Upper lobe of left lung (tissue), 6 donors: Measurements from ENCODE around the gene ADCY3. TPM values are rescaled to one million over a fixed set of nuclear protein-coding genes. Genes with fewer than 3 reads are reported as not detected.

Source experiments
- ATAC-seq, 2 donors: fragments of 200-7000 bp; cut with Tn5 transposase; one replicate each; pipeline ENCODE4 v1.9.1; 2022; ENCODE audit warnings: mild to moderate bottlenecking in 2 of 2, moderate library complexity in 2 of 2; ENCODE audit not compliant: low FRiP score in 2 of 2
- DNase-seq, 2 donors: peaks; one replicate each; pipeline ENCODE4 v3.0.0-alpha.2; 2019 to 2020
- H3K27ac ChIP-seq, 4 donors: fragments of 200-600 bp; sonication (generic); one replicate each; pipeline ENCODE4 v1.5.1; 2016 to 2019
- H3K27me3 ChIP-seq, 4 donors: fragments of 200-600 bp; sonication (generic); one replicate each; pipeline ENCODE4 v1.5.1; 2017 to 2019
- H3K36me3 ChIP-seq, 4 donors: fragments of 200-600 bp; sonication (generic); one replicate each; pipeline ENCODE4 v1.5.1; 2016 to 2019
- H3K4me1 ChIP-seq, 4 donors: fragments of 200-600 bp; sonication (generic); one replicate each; pipeline ENCODE4 v1.5.1; 2018 to 2019
- H3K4me3 ChIP-seq, 4 donors: fragments of 200-600 bp; sonication (generic); one replicate each; pipeline ENCODE4 v1.5.1; 2017 to 2019; ENCODE audit warnings: mild to moderate bottlenecking in 2 of 4, moderate library complexity in 1 of 4
- H3K9me3 ChIP-seq, 4 donors: fragments of 200-600 bp; sonication (generic); one replicate each; pipeline ENCODE4 v1.5.1; 2018 to 2019
- CTCF ChIP-seq, 6 experiments: fragments of 450-650 bp in 4 of 6; fragments of 200-600 bp in 2 of 6; sonication (generic) in 2 of 6; IDR thresholded peaks; one replicate each; pipeline ENCODE4 v1.5.1; 2016 to 2019; ENCODE audit warnings: antibody characterized with exemption in 6 of 6
- EP300 ChIP-seq, 4 donors: sonication (generic); formaldehyde crosslinking; IDR thresholded peaks; one replicate each; pipeline ENCODE4 v1.5.1; 2017; ENCODE audit warnings: antibody characterized with exemption in 4 of 4, control low read depth in 2 of 4
- POLR2A ChIP-seq, 4 donors: fragments of 450-650 bp; IDR thresholded peaks; one replicate each; pipeline ENCODE4 v1.5.1; 2016 to 2017; ENCODE audit warnings: antibody characterized with exemption in 4 of 4, mild to moderate bottlenecking in 2 of 4
- POLR2AphosphoS5 ChIP-seq, 2 donors: sonication (generic); formaldehyde crosslinking; IDR thresholded peaks; one replicate each; pipeline ENCODE4 v1.5.1; 2017; ENCODE audit warnings: antibody characterized with exemption in 2 of 2
- WGBS, 2 donors: methylation state at CpG; one replicate each; pipeline ENCODE4 v1.1.5; 2017 to 2018; 5-methylcytosine and 5-hydroxymethylcytosine counted together
- total RNA-seq, 6 donors: library from RNA; depleted of rRNA in 4 of 6; stranded (reverse); fragments of >200 nt in 4 of 6; gene quantifications; one replicate each; pipeline versions ENCODE4 v1.1.0 to v1.2.1, GENCODE V29; 2016 to 2021
- donor health status: DM: no; HTN: no; CAD: no; lungs with moderate emphysema.
- donor health status: DM: no; HTN: yes; CAD: no; lungs with severe emphysema.

Gene ADCY3
- total RNA-seq, 6 donors from 2014 or later: 17.5 to 83.5 (median 36.5) TPM

- Histone ChIP-seq H3K27me3 (no peaks in the 10 kb centered on the region), H3K36me3 (no peaks in the 10 kb centered on the region), H3K4me1 (peaks cover 0 to 8% (median 7%) of the 10 kb centered on the region in 4 donors), H3K4me3 (no peak overlapping the region), H3K9me3 (no peaks in the 10 kb centered on the region), H3K27ac (peak overlapping the region in 3 of 4 donors; percentile 49 to 83 (median 68))
- WGBS, 2 donors: 60 to 92% methylated on average over 7 to 9 of the region's 9 CpGs
- DNase-seq: peak in 1 of 2 donors; percentile 74
- peak in 1 of 2 donors; percentile 3 for ATAC-seq
- TF ChIP-seq POLR2AphosphoS5 (IDR thresholded peaks at IDR 0.05) (no peak), CTCF (IDR thresholded peaks at IDR 0.05) (no peak), POLR2A (IDR thresholded peaks at IDR 0.05) (no peak), EP300 (IDR thresholded peaks at IDR 0.05) (no peak)
These were observed 46.0 kb downstream of the ADCY3 start for GRCh38 chr2:24874035-24874434.

GRCh38 chr2:24873619-24874018 lies 46.4 kb downstream of the ADCY3 start:
- WGBS, 2 donors: 80% methylated on average over 8 of the region's 8 CpGs

GRCh38 chr2:24872344-24873115 lies 47.5 kb downstream of the ADCY3 start:
- Histone ChIP-seq H3K27me3 (no peaks in the 10 kb centered on the region), H3K4me1 (peaks cover 0 to 8% (median 7%) of the 10 kb centered on the region in 4 donors), H3K27ac (peak overlapping the region; percentile 25 to 83 (median 60)), H3K36me3 (no peaks in the 10 kb centered on the region), H3K9me3 (no peaks in the 10 kb centered on the region), H3K4me3 (no peak overlapping the region)
- DNase-seq (no peak), ATAC-seq (no peak)
- 95 to 97% methylated on average over 18 to 19 of the region's 19 CpGs for WGBS, 2 donors
- TF ChIP-seq POLR2AphosphoS5 (IDR thresholded peaks at IDR 0.05): no peak
- no peak for TF ChIP-seq EP300 (IDR thresholded peaks at IDR 0.05)
- no peak for TF ChIP-seq CTCF (IDR thresholded peaks at IDR 0.05)

More at GRCh38 chr2:24873619-24874018, 46.4 kb downstream of the ADCY3 start:
- Histone ChIP-seq H3K4me3 (no peak overlapping the region), H3K9me3 (no peaks in the 10 kb centered on the region), H3K27me3 (no peaks in the 10 kb centered on the region), H3K4me1 (peaks cover 0 to 8% (median 7%) of the 10 kb centered on the region in 4 donors), H3K36me3 (no peaks in the 10 kb centered on the region), H3K27ac (peak overlapping the region in 3 of 4 donors; percentile 43 to 83 (median 68))
- peak in 1 of 2 donors; percentile 37 for ATAC-seq
- no peak for DNase-seq
- TF ChIP-seq CTCF (IDR thresholded peaks at IDR 0.05) (no peak), EP300 (IDR thresholded peaks at IDR 0.05) (no peak)

- peak overlapping the region; percentile 25 to 83 (median 60) for H3K27ac ChIP-seq
- H3K9me3 ChIP-seq: no peaks in the 10 kb centered on the region
- no peak overlapping the region for H3K4me3 ChIP-seq
- no peaks in the 10 kb centered on the region for H3K36me3 ChIP-seq
- H3K27me3 ChIP-seq: no peaks in the 10 kb centered on the region
- TF ChIP-seq POLR2AphosphoS5 (IDR thresholded peaks at IDR 0.05) (peak in 1 of 2 donors; percentile 28), EP300 (IDR thresholded peaks at IDR 0.05) (no peak), POLR2A (IDR thresholded peaks at IDR 0.05) (no peak), CTCF (IDR thresholded peaks at IDR 0.05) (no peak)
- DNase-seq: no peak
- ATAC-seq: no peak
- H3K4me1 ChIP-seq: peaks cover 0 to 8% (median 7%) of the 10 kb centered on the region in 4 donors
- WGBS, 2 donors: 60 to 70% methylated on average over 12 of the region's 12 CpGs
These were observed 48.1 kb downstream of the ADCY3 start for GRCh38 chr2:24871852-24872333.
